T follicular helper cell (primary cell): ENCODE measurements around the gene BTBD9.

ENCODE experiments used
- DNase-seq: peaks from one replicate; pipeline ENCODE4 v3.0.0-alpha.2; 2020; ENCODE audit warnings: low read depth

The BTBD9 gene

GRCh38 chr6:38193481-38194281, 446.0 kb downstream of the BTBD9 start:
- DNase-seq, result no peak

- DNase-seq, result no peak
Measured at GRCh38 chr6:38193051-38193450, 446.7 kb downstream of the BTBD9 start.

- no peak for DNase-seq
Measured at GRCh38 chr6:38192487-38192886, 447.2 kb downstream of the BTBD9 start.

GRCh38 chr6:38192011-38192410, 447.7 kb downstream of the BTBD9 start:
- no peak for DNase-seq

DNA sequence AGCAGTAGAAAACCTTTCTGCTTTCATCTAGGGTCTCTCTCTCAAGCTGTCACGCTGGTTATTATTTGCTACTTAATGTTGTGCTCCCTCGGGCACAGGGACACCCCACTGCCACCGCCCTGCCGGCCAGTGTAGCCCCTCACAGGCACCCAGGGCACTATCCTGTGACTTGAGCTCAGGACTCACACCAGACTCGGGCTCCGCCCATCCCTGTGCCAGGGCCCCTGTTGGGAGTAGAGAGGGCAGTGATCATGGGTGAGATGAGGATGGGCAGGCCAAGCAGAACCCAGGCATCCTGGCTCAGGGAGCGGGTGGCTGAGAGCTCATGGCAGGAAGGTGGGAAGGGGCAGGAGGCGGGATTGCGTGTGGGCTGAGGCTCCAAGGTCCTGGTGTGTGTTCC, 448.3 kb downstream of the BTBD9 start:
- DNase-seq, result no peak

GRCh38 chr6:38188677-38189335, 450.9 kb downstream of the BTBD9 start:
- no peak for DNase-seq

- DNase-seq, result no peak
Measured at GRCh38 chr6:38187811-38188590, 451.7 kb downstream of the BTBD9 start.

DNA sequence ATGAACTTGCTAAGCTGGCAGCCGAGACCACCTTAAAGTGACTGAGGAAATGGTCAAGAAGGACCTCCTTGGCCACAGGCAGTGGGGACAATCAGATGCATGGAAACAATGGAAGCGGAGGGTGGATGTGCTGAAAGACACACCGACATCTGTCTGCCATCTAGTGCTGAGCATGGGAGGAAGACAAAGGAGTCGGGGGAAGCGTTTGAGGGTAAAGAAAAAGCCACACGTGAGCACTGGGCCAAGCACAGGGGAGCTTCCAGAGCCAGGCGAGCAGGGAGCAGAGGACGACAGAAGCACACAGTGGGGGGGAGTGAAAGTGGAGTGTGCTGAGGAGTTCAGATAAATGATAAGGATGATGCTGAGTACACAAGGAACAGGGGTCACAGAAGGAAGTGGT, 452.4 kb downstream of the BTBD9 start:
- DNase-seq, result no peak

DNA sequence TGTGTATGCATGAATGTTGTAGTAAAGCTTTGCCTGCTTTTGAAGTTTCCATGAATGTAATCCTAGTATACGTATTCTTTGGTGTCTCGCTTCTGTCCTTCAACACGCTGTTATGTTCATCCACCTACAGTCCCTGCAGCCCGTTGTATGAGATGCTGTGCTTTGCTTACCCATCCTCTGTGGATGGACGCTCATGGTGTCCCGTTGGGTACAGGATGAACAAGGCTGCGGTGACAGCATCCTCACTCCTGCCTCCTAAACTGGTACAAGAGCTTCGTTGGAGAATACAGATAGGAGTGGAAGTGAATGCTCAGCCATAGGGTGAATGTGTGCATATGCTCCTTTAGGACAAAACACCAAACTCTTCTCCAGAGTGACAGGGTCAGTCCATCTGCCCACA, 454.0 kb downstream of the BTBD9 start:
- DNase-seq, result no peak

DNA sequence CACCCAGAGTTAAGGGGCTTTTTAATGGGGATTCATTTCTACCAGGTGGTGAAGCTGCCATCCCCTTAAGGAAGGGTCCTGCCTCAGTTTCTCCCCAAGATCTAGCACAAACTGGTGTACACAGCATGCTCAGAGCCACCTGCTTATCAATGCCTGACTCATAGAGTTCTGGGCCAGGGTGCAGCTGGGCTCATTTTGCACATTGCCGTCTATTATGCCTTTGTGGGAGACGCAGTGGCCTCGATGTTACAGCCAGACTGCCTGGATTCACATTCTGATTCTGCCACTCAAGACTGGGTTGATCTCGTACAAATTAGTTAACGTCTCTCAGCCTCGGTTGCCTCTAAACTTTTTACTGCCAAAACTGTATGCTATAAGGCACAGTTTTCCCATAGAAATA, 454.5 kb downstream of the BTBD9 start:
- no peak for DNase-seq

DNA sequence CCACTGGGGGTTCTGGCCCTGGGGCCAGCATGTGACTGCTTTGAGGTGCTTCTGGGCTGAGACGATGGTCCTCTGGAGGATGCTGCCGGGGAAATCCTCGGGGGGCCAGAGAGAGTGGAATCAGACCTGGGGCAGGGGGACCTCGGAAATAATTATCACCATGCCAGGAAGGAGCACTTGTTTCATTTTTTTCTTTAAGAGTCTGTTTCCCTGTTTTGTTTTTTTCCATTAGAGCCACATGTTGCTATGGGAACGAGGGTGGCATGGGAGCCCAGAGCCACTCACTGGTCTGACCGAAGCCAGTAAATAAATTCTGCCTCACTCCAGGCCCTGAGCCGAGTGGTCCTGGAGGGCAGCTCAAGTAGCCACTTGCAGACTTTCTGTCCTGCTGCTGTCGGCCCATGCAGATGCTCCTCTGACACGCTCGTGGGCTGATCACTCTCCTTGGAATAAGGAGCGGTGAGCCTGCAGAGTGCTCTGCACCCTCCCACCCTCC, 455.1 kb downstream of the BTBD9 start:
- DNase-seq, result no peak

DNA sequence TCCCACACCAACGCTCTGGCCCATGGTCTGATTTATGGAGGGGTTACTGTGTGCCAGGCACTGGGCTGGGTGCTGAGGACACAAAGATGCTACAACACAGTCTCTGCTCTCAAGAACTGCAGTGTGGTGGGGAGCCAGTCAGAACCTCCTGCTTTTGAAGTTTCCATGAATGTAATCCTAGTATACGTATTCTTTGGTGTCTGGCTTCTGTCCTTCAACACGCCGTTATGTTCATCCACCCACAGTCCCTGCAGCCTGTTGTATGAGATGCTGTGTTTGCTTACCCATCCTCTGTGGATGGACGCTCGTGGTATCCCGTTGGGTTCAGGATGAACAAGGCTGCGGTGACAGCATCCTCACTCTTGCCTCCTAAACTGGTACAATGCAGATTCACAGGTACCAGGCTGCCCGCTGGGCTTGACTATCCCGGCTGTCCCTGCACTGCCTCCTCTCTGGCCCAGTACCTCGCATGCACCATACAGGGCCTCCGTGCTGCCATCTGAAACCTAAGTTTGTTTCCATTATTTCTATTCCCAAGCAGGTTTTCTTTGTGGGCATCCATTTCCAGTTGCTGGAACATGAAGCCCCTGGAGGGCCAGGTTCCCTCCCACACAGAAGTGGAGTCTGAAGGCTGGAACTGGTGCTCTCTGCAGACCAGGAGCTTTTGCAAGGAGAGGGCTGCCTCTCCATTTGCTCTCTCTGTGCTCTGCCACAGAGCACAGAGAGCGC, 455.7 kb downstream of the BTBD9 start:
- no peak for DNase-seq

DNA sequence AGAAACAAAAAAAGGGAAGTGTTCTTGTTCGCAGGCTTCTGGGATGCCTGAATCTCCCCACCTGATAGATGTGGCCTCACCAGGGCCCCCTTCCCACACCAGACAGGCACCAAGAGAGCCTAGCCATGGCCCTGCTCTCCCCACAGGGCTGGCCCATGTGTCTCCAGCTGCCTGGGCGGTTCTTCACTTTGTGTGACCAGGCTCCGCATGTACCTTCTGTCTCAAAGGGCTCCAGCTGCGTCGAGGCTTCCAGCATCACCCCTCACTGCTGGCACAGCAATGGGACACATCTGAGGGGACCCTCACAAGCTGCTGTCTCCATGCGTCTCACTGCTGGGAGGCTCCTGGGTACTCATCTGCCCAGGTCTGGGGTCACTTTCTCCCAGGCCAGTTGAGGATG, 457.3 kb downstream of the BTBD9 start:
- DNase-seq, result no peak

- DNase-seq, result no peak
Measured at GRCh38 chr6:38180586-38180985, 459.1 kb downstream of the BTBD9 start.

- no peak for DNase-seq
Measured at GRCh38 chr6:38179794-38180430, 459.8 kb downstream of the BTBD9 start.

DNA sequence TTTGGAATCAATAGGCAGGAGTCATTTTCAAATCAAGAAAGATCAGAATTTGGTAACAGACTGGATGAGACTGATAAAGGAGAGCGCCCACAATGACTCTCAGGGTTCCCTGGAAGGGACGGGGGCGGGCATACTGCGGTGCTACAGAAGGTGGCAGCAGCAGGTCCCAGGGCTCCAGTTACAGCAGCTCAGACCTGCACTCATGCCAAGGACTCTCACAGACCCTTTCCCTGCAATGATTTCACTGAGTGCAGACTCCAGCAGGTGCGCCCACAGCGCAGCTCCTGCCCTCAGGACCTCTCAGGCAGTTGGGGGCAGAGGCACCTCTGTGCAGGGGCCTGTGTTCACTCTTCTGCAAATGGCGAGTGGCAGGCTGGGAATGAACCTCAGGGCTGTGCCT, 460.4 kb downstream of the BTBD9 start:
- DNase-seq, result no peak

GRCh38 chr6:38178584-38178886, 461.2 kb downstream of the BTBD9 start:
- no peak for DNase-seq

DNA sequence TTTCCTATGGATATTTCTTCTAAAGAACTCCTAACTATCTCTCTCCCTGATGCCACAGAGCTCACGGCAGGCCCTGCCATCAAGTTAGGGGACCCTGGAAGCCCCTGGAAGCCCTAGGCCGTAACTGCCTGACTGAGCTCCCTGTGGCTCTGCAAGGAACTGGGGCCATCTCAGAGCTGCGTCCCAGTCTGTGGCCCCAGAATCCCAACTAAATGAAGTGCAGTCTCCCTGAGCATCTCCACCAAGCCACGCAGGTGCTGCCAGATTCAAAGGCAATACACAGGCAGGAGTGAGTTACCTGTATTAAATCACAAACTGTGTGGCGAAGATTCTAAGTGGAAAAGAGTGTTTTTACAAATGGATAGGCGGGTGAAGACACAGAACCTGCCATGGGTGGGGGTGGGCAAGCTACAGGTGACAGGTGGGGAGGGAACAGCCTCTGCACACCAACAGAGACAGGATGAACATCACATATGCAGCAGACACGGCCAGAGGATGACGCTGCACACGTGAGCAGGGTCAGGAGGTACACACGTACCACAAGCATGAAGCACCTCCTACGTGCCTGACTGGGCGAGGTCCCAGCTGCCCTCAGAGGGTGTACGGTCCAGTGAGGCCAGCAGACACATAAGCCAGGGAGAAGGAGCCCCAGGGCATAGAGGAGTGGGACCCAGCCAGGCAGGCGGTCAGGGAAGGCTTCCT, 461.7 kb downstream of the BTBD9 start:
- no peak for DNase-seq

- DNase-seq, result no peak
Measured at GRCh38 chr6:38176797-38177751, 462.7 kb downstream of the BTBD9 start.

GRCh38 chr6:38175786-38176185, 463.9 kb downstream of the BTBD9 start:
- DNase-seq, result no peak
